Activated CD4-positive, alpha-beta T cell treated with anti-CD3 and anti-CD28 coated beads, Interleukin-2, amount 50 U/mL, for 4 hours (primary cell): ENCODE measurements around the gene ARHGAP32.
"Not testable (repeated sequence)": the region's sequence is repeated elsewhere in the genome, so short reads cannot be mapped to it uniquely, and the experiment has no call there.

Experiments used
- DNase-seq, 2 experiments: peaks; one replicate each; pipeline ENCODE4 v3.0.0-alpha.2; 2020

ARHGAP32 gene

DNA sequence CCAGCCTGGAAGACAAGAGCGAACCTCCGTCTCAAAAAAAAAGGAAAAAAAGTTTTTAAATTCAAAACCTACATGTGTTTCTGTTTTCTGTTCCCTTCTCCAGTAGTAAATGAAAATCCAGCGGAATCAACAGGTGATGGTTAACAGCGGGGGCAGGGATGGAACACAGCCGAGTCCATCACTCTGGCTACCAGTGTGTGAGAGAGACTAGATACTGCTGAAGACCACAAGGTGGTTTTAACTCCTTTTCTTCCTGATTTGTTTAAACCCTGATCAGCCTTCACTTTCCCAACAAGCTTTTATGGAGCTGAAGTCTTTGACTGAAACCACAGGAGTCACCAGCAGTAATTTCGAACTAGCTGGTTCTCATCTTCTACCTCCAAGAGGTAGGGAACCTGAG lies 3.6 kb upstream of the ARHGAP32 start:
- DNase-seq = no peak

DNA sequence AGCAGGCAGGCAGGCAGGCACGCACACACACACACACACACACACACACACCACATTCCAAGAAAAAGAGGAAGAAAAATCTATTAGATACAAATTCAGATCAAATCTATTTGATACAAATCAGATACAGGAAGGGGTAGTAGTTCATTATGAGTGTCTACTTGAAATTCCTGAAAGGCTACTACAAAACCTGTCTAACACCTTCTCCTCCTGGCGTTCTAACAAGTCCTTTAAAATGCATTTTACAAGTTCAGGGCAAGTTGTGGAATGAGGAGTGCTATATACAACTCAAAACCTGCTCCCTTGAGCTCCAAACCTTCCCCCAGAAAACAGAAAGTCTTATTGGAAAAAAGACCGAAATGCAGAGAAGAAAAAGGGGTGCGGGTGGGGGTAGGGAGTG lies 476 bp downstream of the ARHGAP32 start:
- DNase-seq = no peak

DNA sequence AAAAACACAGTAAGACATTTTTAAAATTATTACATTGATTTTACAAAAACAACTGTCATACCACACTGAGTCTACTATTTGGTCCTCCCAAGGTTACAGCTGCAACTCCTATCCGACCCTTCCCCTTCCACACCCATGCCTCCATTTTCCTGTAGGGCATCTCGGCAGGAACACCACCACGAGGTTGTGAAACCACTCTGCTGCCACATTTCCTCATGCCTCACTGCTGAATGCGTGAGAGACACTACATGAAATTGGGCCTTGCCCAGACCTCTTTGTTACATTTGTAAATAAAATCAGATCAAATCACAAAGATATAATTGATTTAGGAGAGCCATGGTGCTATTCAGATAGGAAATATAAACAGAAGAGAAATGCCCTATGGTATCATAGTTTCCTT lies 2.0 kb downstream of the ARHGAP32 start:
- no peak for DNase-seq

DNA sequence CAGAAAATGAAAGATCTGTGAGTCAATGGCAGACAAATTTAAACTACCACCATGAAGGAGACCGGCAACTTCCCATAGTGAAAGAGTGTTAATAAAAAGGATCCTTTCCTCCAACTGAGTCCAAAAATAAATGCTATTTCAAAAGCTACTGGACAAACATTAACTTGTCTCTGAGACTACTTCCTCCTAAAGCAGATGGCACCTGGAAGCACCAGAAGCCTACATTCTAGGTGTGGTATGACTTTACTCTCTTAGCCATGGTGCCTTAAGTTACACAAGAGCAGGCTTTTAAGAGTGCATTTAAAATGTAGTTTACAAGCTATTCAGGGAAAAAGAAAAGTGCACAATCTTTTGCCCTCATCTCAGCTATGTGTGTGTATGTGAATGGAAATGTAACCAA lies 2.5 kb downstream of the ARHGAP32 start:
- no peak for DNase-seq

DNA sequence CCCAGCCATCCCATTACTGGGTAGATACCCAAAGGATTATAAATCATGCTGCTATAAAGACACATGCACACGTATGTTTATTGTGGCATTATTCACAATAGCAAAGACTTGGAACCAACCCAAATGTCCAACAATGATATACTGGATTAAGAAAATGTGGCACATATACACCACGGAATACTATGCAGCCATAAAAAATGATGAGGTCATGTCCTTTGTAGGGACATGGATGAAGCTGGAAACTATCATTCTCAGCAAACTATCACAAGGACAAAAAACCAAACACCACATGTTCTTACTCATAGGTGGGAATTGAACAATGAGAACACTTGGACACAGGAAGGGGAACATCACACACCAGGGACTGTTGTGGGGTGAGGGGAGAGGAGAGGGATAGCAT lies 7.0 kb downstream of the ARHGAP32 start:
- DNase-seq = not testable (repeated sequence)

DNA sequence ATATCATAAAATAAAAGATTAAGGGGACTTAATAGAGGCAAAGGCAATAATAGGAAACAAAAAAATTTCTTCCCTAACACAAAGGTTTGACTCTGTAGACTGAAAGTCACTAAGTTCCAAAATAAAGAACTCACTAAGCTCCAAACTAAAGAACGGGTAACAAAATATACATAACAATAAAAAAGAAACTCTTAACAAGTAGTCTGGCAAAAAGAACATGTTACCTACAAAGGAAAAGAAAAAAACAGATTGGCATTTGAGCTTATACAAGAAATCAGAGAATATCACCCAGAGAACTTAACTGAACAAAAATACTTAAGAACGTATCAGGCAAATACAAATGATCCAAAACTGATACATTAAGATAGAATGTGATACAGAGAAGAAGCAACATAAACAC lies 7.5 kb downstream of the ARHGAP32 start:
- no peak for DNase-seq

DNA sequence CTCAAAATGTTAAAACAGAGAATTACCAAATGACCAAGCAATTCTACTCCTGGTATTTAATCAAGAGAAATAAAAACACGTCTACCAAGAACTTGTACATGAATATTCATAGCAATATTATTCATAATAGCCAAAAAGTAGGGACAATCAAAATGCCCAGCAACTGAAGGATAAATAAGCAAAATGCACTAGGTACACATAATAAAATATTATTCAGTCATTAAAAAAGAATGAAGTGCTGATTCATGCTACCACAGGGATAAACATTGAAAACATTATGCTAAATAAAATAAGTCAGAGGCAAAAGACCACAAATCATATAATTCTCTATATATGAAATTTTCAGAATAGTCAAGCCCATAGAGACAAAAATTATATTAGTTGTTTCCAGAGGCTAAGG lies 24.8 kb downstream of the ARHGAP32 start:
- DNase-seq = no peak

DNA sequence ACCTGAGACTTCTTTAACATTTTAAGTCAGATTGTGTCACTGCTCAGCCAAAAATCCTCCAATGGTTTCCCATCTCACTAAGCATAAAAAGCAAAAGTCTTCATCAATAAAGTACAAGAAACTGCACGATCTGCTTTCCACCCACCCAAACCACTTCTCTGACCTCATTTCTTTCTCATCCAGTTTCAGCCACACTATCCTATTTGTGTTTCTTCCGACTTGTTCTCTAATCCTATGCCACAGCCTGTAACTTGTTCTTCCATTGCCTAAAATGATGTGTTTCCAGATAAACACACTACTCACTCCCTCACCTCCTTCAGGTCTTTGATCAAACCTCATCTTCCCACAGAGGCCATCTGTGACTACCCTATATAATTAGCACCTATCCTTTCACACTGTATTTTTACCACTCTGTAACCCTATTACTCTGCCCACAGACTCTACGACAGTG lies 28.4 kb downstream of the ARHGAP32 start:
- DNase-seq = no peak

DNA sequence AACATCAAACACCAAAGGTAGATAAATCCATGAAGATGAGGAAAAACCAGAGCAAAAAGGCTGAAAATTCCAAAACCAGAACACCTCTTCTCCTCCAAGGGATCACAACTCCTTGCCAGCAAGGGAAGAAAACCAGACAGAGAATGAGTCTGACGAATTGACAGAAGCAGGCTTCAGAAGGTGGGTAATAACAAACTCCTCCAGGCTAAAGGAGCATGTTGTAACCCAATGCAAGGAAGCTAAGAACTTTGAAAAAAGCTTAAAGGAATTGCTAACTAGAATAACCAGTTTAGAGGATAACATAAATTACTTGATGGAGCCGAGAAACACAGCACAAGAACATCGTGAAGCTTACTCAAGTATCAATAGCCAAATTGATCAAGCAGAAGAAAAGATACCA lies 35.0 kb downstream of the ARHGAP32 start:
- not testable (repeated sequence) for DNase-seq

DNA sequence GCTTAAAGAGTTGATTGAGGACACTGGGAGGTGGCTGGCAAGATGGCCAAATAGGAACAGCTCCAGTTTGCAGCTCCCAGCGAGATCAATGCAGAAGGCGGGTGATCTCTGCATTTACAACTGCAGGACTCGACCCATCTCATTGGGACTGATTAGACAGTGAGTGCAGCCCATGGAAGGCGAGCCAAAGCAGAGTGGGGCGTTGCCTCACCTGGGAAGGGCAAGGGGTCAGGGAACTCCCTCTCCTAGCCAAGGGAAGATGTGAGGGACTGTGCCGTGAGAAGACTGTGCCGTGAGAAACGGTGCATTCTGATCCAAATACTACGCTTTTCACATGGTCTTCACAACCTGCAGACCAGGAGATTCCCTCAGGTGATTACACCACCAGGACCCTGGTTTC lies 36.4 kb downstream of the ARHGAP32 start:
- DNase-seq = no peak

DNA sequence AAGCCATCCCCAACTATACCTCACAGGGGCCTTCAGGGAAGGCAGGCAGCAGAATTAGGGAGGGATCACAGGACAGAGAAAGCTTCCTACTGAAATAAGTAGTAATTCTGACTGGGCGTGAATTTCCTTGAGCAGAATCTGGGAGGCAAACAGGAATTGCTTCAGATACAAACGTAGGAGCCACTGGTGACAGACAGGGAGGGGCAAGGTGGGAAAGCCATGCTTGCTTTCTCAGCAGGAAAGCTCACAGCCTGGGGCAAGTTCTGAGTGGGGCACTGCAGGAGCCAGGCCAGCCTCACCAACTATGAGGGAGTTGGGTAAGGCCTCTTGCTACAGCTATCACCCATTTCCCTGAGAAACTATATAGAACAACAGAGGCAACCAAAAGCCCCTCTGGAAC lies 43.6 kb downstream of the ARHGAP32 start:
- DNase-seq = no peak

DNA sequence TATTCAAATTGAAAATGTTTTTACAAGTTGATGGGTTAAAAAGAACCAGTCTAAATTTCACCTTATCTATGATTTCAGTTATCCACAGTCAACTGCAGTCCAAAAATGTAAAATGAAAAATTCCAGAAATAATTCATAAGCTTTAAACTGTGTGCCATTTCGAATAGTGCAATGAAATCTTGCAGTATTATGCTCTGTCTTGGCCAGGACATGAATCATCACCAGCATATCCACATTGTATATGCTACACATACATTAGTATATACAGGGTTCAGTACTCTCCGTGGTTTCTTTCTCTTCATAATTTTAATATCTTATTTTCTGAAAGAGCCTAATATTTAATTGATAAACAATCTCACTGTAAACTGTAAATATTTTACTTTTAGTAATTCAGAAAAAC lies 45.9 kb downstream of the ARHGAP32 start:
- DNase-seq = no peak

DNA sequence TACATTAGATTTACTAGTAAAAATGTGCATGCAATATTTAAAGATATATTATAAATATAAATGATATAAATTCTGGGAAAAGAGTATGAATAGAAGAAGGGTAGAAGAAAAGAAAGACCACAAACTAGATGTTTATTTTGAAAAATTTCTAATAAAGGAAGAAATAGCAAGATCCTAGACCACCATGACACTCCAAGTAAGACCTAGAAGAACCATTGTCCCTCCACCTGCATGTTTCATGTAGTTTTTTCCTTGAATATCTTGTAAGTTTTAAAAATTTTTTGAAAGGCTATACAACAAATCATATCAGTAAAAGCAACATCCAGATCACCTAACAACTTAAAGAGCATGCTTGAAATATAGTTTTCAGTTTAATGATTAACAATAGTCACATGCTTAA lies 46.8 kb downstream of the ARHGAP32 start:
- no peak for DNase-seq

DNA sequence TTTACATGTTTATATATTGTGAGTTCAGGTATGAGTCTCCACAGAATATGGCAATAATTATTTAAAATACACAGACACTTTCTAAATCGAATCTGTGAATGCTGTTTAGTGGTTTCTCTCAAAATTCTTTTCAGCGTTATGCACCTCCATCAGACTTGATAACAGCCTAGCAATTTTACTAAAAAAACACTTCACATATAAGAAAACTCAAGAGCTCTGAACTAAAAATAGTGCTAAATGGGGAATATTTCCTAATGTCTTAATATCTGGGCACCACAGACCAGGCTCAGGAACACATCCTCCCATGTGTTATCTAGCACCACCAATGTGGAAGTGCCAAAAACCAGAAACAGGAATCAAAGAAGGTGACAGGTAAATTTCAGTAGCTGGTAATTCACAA lies 47.9 kb downstream of the ARHGAP32 start:
- no peak for DNase-seq

DNA sequence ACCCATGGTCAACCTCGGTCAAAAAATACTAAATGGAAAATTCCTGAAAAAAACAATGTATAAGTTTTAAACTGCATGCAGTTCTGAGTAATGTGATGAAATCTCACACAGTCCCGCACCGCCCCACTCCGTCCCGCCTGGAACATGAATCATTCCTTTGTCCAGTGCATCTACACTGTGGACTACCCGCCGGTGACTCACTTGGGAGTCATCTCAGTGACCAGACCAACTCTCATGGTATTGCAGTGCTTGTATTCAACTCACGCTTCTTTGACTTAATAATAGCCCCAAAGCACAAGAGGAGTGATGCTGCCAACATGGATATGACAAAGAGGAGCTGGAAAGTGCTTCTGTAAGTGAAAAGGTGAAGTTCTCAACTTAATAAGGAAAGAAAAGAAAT lies 48.8 kb downstream of the ARHGAP32 start:
- DNase-seq = no peak

DNA sequence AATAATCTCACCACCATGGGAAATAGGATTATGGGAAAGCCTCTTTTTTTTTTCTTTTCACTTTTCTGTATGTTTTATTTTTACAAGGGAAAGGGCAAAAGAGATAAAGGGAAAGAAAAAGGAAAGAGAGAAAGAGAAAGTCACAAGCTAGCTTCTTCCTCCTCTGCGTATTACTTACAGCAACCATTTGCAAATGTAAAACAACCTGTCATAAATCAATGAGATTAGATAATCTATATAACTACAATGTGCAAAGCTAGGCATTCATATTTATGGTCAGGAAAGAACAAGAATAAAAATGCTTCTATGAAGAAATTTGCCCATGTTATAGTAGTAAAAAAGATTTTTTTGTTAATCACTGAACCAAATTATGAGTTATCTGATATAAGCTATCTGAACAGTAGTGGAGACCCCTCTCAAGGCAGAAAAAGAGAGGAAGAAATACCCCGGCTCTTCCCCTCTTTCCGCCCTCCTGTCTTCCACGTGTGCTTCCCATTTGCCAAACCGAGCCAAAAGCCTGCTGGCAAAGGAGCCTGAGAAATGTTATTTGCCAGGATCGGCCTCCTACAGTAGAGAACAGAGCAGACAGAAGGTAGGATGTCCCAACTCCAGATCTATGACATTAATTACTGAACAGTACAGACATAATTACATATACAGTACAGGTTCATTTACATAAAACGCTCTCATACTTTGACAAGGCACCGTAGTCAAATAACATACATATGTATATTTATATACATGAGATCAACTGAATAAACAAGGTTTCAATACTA lies 50.2 kb downstream of the ARHGAP32 start:
- DNase-seq = no peak

DNA sequence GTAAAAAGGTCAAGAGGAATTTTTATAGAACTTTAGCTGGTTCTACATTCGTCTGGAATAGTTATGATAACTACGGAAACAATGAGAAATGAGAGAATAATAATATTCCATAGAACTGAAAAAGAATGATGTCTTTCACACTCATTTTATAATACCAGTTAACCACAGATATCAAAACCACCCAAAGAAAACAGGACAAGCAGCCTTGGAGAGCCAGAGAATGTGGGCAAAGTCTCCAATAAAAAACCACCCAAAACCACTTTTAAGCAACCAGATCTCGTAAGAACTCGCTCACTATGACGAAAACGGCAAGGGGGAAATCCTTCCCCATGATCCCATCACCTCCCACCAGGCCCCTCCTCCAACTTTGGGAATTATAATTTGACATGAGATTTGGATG lies 60.8 kb downstream of the ARHGAP32 start:
- DNase-seq = no peak

DNA sequence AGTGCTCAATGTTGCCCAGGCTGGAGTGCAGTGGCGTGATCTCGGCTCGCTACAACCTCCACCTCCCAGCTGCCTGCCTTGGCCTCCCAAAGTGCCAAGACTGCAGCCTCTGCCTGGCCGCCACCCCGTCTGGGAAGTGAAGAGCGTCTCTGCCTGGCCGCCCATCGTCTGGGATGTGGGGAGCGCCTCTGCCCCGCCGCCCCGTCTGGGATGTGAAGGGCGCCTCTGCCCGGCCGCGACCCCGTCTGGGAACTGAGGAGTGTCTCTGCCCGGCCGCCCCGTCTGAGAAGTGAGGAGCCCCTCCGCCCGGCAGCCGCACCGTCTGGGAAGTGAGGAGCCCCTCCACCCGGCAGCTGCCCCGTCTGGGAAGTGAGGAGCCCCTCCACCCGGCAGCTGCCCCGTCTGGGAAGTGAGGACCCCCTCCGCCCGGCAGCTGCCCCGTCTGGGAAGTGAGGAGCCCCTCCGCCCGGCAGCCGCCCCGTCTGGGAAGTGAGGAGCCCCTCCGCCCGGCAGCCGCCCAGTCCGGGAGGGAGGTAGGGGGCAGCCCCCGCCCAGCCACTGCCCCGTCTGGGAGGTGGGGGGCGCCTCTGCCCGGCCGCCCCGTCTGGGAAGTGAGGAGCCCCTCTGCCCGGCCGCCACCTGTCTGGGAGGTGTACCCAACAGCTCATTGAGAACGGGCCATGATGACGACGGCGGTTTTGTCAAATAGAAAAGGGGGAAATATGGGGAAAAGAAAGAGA lies 63.1 kb downstream of the ARHGAP32 start:
- DNase-seq = not testable (repeated sequence)

DNA sequence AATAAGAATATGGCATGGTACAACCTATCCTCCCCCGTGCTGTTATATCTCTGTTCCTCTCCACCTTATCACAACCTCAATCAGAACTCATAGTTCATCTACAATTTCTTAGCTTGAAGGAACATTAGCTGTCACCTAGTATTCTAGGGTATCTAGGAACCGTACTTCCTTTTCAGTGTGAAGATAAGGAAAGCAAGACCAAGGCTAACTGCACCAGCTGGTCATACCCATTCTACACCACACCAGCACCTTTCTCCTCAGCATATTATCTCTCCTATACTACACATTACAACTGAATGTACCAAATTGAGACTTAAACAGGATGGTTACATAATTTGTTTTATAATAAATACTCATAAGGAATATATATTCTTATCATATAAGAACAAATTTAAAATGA lies 73.1 kb downstream of the ARHGAP32 start:
- DNase-seq = no peak

DNA sequence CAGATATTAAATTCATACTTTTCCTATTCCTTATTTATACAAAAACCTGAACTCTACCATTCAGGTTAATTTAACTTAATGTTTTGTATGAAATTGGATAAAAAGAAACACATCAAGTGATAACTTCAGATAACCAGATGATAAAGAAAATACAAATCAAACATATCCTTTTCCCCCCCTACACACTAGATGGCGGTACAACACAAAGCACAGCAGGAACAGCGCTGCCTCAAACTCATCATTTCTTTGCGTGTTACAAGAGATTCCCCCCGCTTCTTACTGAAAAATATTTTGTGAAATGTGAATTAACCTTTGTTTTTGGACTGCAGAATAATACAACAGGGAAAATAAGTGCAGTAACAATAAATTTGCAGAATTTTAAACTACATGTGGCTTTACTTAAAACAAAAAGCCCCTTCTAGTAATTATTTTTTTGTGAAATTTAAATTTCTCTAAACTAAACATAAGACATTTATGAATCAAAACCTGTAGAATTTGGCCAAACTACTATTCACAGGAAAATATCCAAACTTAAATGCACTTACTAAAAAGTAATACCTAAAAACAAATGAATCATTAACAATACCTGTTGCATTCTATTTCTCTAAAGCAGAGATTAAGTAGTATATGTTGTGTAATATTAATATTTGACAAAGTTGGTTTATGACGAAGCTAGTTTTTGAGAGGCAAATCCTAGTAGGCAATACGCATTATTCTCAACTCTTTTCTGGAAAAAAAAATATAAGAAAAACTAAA lies 74.4 kb downstream of the ARHGAP32 start:
- peak; percentile 11 to 27 for DNase-seq

DNA sequence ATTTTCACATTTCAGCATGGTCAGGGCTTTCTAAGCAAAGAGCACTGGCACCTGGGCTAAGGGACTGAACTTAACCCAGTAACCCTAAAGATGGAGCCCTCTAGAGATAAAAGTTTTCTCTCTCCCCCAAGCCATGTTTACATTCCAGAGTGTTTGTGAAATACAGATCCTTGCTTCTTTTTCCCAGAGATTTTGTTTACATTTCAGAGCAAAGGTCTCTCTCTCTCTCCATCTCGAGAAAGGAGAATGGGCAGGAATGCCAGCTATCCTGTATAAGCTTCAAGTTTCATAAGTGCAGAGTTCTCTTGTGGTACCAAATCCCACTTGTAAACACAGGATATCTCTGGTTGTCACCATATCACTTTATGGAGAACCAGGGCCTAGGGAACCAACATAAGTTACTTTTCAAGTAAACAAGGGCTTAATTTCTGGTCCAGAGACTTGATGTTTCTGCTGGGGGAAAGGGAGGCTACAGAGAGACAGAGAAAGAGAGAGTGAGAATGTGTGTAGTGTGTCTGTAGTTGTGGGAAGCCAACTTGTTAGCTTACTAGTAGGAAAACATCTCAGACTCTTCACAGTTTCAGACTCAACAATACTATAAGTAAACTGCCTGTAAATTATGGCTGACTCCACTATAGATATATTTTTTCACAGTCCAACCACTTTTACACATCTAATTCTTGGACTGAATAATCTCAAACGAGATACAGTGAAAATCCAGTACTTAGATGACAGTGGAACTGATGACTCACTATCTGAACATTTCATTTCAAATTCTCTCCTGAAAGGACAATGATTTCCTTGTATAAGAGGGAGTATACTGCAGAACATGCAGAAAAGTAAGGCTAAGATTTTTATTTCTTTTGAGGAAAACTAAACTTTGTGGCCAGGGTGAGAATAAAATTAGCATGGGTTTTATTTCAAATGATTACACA lies 76.2 kb downstream of the ARHGAP32 start:
- DNase-seq = no peak

DNA sequence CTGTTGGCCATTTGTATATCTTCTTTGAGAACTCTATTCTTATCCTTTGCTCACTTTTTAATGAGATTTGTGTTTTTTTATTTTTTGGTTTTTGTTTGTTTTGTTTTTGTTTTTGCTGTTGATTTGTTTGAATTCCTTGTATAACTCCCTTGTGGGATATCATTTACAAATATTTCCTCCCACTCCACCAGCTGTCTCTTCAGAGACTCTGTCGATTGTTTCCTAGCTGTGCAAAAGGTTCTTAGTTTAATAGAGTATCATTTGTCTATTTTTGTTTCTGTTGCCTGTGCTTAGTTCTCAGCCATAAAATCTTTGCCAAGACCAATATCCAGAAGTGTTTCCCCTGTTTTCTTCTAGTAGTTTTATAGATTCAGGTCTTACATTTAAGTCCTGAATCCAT lies 82.4 kb downstream of the ARHGAP32 start:
- no peak for DNase-seq

DNA sequence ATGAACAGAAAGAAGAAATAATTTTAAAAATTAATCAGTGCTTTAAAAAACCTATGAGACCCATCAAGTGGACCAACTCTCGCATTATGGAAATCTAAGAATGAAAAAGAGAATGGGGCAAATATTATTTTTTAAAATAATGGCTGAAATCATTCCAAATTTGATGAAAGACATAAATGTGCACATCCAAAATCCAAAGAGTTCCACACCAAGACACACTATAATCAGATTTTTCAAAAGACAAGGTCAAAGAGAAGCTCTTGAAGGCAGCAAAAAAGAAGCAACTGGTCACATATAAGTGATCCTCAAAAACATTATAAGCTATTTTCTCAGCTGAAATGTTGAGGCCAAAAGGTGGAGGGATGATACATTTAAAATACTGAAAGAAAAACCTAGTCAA lies 85.3 kb downstream of the ARHGAP32 start:
- no peak for DNase-seq
